T1000 (cell line): ENCODE data around the gene GBGT1.

ENCODE experiments used
- DNase-seq: peaks from one replicate; lab custom pipeline; 2025; ENCODE audit warnings: mixed read lengths; lab: John Stamatoyannopoulos, UW

GBGT1 gene

GRCh38 chr9:133162861-133163503, 732 bp downstream of the GBGT1 start:
- no peak for DNase-seq

GRCh38 chr9:133161547-133161950, 2.2 kb downstream of the GBGT1 start:
- no peak for DNase-seq

GRCh38 chr9:133160742-133161546, 2.8 kb downstream of the GBGT1 start:
- DNase-seq: no peak

- DNase-seq: no peak
These were observed 5.0 kb downstream of the GBGT1 start for GRCh38 chr9:133158695-133159094.

GRCh38 chr9:133155156-133155555, 8.6 kb downstream of the GBGT1 start:
- DNase-seq: no peak

- DNase-seq: no peak
These were observed 9.4 kb downstream of the GBGT1 start for GRCh38 chr9:133154097-133154989.

- DNase-seq: no peak
These were observed 10.3 kb downstream of the GBGT1 start for GRCh38 chr9:133153227-133154096.

- no peak for DNase-seq
These were observed 11.9 kb downstream of the GBGT1 start for GRCh38 chr9:133151601-133152525.

- DNase-seq: no peak
These were observed 12.7 kb downstream of the GBGT1 start for GRCh38 chr9:133151041-133151440.

- peak; percentile 79 for DNase-seq
These were observed 14.3 kb downstream of the GBGT1 start for GRCh38 chr9:133149130-133150015.

- peak; percentile 23 for DNase-seq
These were observed 15.2 kb downstream of the GBGT1 start for GRCh38 chr9:133148199-133149129.

- DNase-seq: peak; percentile 42
These were observed 16.1 kb downstream of the GBGT1 start for GRCh38 chr9:133147412-133148198.

- DNase-seq: no peak
These were observed 16.8 kb downstream of the GBGT1 start for GRCh38 chr9:133146746-133147411.

- DNase-seq: no peak
These were observed 18.5 kb downstream of the GBGT1 start for GRCh38 chr9:133144904-133145851.

- DNase-seq: peak; percentile 71
These were observed 19.4 kb downstream of the GBGT1 start for GRCh38 chr9:133144142-133144903.
